Activated T-cell treated with anti-CD3 and anti-CD28 coated beads, Interleukin-2, amount 50 U/mL, for 72 hours (primary cell): ENCODE results near the gene SHISA8. TPM values are rescaled to one million over a fixed set of nuclear protein-coding genes. Genes with fewer than 3 reads are reported as not detected.

Experiments used
- ATAC-seq, 2 donors: fragments of 150-1000 bp; cut with Tn5 transposase; replicated peaks in 1 of 2; 2 replicates each; pipeline ENCODE4 v1.10.0; 2021; ENCODE audit warnings: moderate library complexity in 2 of 2, mild to moderate bottlenecking in 1 of 2
- DNase-seq, 2 donors: peaks; one replicate each; pipeline ENCODE4 v3.0.0; 2021 to 2022; ENCODE audit warnings: mixed read lengths in 1 of 2
- H3K27ac Mint-ChIP-seq: one replicate; pipeline ENCODE4 v1.8.0; 2022; ENCODE audit warnings: mild to moderate bottlenecking, moderate library complexity, mixed read lengths
- H3K27me3 Mint-ChIP-seq: one replicate; pipeline ENCODE4 v1.8.0; 2022; ENCODE audit warnings: low read depth, mixed read lengths
- H3K36me3 Mint-ChIP-seq, 2 donors: one replicate each; pipeline ENCODE4 v1.8.0; 2022; ENCODE audit warnings: mixed read lengths in 2 of 2, mild to moderate bottlenecking in 1 of 2; ENCODE audit not compliant: insufficient read depth in 2 of 2
- H3K4me1 Mint-ChIP-seq: one replicate; pipeline ENCODE4 v1.8.0; 2022; ENCODE audit warnings: low read depth, mixed read lengths
- H3K4me3 Mint-ChIP-seq, 2 donors: one replicate each; pipeline ENCODE4 v1.8.0; 2022; ENCODE audit warnings: mild to moderate bottlenecking in 2 of 2, mixed read lengths in 2 of 2, moderate library complexity in 2 of 2
- H3K9me3 Mint-ChIP-seq, 2 donors: one replicate each; pipeline ENCODE4 v1.8.0; 2022; ENCODE audit warnings: mixed read lengths in 2 of 2
- total RNA-seq, 2 donors: library from RNA; stranded (reverse); gene quantifications; one replicate each; pipeline ENCODE4 v1.2.3, GENCODE V29; 2022

The SHISA8 gene
- total RNA-seq, 2 donors from 2014 or later: 2.0 to 3.2 TPM

DNA sequence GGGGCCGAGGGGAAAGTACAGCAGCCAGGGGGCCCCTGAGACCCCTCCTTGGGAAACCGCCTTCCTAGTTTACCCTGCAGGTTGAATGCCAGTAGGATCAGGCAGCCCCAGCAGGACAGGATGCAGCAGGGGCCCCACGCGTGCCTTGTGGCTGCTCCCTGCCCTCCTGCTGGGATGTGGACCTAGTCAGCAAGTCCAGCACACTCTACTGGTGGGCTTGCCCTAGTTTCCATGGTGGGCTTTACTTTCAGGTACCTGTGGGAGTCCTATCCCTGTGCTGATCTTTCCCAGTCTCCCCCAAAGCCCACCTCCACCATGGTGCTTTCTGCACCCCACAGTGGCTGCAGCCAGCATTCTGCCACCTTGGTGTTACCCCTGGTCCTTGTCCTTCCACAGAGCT is 22.2 kb downstream of the SHISA8 start:
- ATAC-seq (no peak), DNase-seq (no peak)
- Mint-ChIP-seq H3K27me3 (no peaks in the 10 kb centered on the region), H3K9me3 (no peaks in the 10 kb centered on the region), H3K36me3 (peaks cover 6 to 21% of the 10 kb centered on the region in 2 donors), H3K4me1 (no peaks in the 10 kb centered on the region), H3K4me3 (no peak overlapping the region), H3K27ac (no peak overlapping the region)

DNA sequence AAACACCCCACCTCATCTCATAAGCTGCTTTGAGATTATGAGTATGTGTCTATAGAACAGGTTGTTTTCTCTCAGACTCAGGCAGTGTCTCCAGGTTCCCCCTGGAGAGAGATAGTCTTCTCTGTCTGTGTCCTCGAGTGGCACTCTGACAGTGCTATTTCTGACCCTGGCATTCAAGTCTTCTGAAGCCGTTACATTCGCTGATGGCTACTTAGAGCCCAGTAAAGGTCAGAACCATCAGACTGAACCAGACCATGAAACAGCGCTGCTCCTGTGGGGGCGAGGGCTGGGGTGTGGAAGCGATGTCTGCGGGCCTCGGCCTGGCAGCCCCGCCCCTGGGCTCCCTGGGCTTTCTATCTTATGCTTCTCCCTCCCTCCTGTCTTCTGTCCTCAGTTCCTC is 23.5 kb downstream of the SHISA8 start:
- Mint-ChIP-seq H3K27ac (no peak overlapping the region), H3K9me3 (no peaks in the 10 kb centered on the region), H3K27me3 (no peaks in the 10 kb centered on the region), H3K4me1 (no peaks in the 10 kb centered on the region), H3K4me3 (no peak overlapping the region), H3K36me3 (peaks cover 8 to 28% of the 10 kb centered on the region in 2 donors)
- no peak for ATAC-seq
- DNase-seq: no peak

DNA sequence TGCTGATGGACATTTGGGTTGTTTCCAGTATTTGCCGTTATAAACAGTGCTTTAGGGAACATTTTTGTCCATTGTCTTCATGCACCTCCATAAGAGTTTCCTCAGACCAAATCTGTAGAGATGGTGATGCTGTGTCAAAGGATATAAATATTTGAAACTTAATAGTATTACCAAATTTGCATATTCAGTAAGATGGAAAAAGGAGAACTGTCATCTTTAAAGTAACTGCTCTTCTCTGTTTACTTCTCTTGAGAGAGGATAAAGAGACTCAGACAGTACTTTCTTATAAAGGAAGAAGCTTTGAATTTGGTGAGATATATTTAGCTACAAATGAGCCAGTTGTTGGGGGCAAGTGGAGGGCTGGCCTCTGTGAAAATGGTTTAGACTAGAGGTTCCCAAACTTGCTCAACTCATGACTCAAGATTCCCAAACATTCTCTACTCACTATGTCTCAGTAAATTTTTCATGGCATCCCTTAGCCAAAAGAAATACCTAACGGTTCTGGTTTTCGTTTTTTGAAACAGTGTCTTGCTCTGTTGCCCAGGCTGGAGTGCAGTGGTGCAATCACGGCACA is 26.2 kb downstream of the SHISA8 start:
- H3K27ac Mint-ChIP-seq: peak overlapping the region; percentile 8
- H3K9me3 Mint-ChIP-seq: no peaks in the 10 kb centered on the region
- DNase-seq: no peak
- H3K36me3 Mint-ChIP-seq: peaks cover 14 to 33% of the 10 kb centered on the region in 2 donors
- ATAC-seq: no peak
- no peaks in the 10 kb centered on the region for H3K4me1 Mint-ChIP-seq
- H3K27me3 Mint-ChIP-seq: no peaks in the 10 kb centered on the region
- no peak overlapping the region for H3K4me3 Mint-ChIP-seq

DNA sequence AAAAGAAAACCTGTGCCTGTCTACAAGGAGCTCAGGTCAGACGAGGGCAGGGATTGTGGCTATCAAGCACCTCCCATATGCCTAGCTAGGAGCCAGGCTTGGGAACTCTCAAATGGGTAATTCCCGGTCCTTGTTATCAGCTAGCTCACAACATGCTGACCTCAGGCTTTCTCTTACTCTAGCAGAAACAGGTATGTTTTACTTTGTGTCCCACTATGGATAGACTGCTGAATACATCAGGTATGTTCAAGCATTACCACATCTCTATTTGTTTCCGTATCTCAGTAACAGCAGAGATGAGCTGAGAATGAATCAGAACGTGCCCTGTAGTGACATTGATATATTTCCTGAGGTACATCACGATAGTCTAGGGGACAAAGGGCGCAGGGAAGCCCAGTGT is 29.4 kb downstream of the SHISA8 start:
- Mint-ChIP-seq H3K9me3 (no peaks in the 10 kb centered on the region), H3K27me3 (no peaks in the 10 kb centered on the region), H3K27ac (no peak overlapping the region), H3K36me3 (peaks cover 23 to 47% of the 10 kb centered on the region in 2 donors), H3K4me1 (peaks cover 24% of the 10 kb centered on the region), H3K4me3 (no peak overlapping the region)
- ATAC-seq (no peak), DNase-seq (no peak)

DNA sequence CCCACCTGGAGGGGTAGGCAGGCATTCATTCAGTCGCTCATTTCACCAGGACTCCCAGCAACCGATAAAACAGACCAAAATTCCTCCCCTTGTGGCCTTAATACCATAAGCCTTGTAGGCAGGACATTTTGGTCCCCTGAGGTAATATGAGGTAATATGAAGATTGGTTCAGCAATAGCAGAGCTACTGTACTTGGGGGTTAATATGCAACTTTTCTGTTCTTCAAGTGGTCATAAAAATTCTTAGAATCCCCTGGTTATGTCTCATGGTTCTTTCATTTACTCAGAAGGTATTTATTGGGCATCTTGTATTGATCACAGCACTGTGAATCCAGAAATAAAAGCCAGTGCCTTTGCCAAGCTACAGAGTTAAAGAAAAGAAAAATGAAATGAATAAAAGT is 29.8 kb downstream of the SHISA8 start:
- Mint-ChIP-seq H3K27me3 (no peaks in the 10 kb centered on the region), H3K36me3 (peaks cover 22 to 50% of the 10 kb centered on the region in 2 donors), H3K9me3 (no peaks in the 10 kb centered on the region), H3K4me1 (peaks cover 24% of the 10 kb centered on the region), H3K27ac (no peak overlapping the region), H3K4me3 (no peak overlapping the region)
- ATAC-seq (no peak), DNase-seq (no peak)

DNA sequence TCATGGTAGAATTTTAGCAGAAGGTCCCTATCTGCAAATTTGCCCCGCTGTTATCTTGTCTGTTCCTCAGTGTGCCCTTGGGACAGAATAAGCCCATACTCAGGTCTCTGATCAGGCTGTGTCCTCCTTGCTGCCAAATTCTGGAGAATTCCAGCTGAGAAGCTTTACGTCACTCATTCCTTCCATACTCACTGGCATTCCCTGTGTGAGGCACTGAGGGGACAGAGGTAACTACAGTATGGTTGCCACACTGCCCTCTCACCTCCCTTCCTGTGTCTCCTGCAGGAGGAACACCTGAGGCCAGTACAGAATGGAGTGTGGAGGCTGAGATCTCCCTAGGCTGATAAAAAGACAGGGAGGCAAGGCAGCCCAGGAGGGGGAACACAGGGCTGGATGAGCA is 31.5 kb downstream of the SHISA8 start:
- no peak overlapping the region for H3K4me3 Mint-ChIP-seq
- H3K9me3 Mint-ChIP-seq: no peaks in the 10 kb centered on the region
- H3K27ac Mint-ChIP-seq: no peak overlapping the region
- DNase-seq (no peak), ATAC-seq (peak in 1 of 2 donors; percentile 20)
- peaks cover 25% of the 10 kb centered on the region for H3K4me1 Mint-ChIP-seq
- H3K27me3 Mint-ChIP-seq: no peaks in the 10 kb centered on the region
- peaks cover 27 to 55% of the 10 kb centered on the region in 2 donors for H3K36me3 Mint-ChIP-seq

DNA sequence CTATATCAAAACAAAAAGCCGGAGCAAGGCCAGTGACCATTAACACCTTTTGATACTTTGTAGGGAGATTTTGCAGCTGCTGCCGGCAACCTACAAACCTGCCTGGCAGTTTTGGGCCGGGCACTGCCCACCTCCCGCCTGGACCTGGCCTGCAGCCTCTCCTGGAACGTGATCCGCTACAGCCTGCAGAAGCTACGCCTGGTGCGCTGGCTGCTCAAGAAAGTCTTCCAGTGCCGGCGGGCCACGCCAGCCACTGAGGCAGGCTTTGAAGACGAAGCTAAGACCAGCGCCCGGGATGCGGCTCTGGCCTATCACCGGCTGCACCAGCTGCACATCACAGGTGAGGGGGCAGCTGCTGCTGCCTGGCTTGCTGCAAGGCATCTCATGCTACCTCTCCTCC is 34.2 kb downstream of the SHISA8 start:
- no peaks in the 10 kb centered on the region for H3K9me3 Mint-ChIP-seq
- H3K4me1 Mint-ChIP-seq: peaks cover 52% of the 10 kb centered on the region
- H3K27me3 Mint-ChIP-seq: no peaks in the 10 kb centered on the region
- H3K36me3 Mint-ChIP-seq: peaks cover 21 to 49% of the 10 kb centered on the region in 2 donors
- ATAC-seq: no peak
- no peak for DNase-seq
- H3K27ac Mint-ChIP-seq: no peak overlapping the region
- H3K4me3 Mint-ChIP-seq: no peak overlapping the region

DNA sequence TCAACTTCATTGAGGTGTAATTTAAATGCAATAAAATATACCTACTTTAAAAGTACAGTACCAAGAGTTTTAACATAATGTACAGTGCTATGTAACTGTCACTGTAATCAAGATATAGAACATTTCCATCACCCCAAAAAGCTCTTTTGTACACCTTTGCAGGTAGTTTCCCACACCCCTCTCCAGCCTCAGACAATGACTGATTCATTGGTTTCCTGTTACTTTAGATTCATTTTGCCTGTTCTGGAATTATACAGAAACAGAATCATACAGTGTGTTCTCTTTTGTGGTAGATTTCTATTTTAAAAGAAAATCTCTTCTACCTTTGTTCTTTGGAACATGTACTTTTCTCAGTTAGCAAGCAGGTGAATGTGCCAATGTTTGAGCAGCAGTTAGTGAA is 38.2 kb downstream of the SHISA8 start:
- Mint-ChIP-seq H3K27me3 (no peaks in the 10 kb centered on the region), H3K27ac (peak overlapping the region; percentile 85), H3K36me3 (peaks cover 23 to 55% of the 10 kb centered on the region in 2 donors), H3K9me3 (no peaks in the 10 kb centered on the region), H3K4me1 (peaks cover 73% of the 10 kb centered on the region), H3K4me3 (peak overlapping the region; percentile 70 to 83)
- peak; percentile 26 to 29 for ATAC-seq
- no peak for DNase-seq

DNA sequence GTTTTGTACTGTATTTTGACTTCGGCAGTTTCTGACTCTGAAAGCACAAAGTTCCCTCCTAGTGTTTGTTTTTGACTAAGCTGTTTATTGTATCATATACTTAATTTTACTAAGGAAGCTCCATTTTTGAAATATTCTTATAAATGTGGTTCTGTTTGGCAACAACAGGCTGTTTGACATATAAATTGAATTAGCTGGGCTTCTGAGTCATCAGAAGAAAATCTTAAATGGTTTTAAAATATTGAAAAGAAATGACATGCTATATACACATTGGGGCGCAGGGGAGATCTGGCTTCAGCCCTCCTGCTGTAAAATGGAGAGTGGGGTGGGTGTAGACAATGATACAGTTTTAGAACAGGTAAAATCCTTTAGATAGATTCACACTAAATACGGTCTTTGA is 38.6 kb downstream of the SHISA8 start:
- Mint-ChIP-seq H3K36me3 (peaks cover 23 to 54% of the 10 kb centered on the region in 2 donors), H3K27me3 (no peaks in the 10 kb centered on the region)
- ATAC-seq: no peak

DNA sequence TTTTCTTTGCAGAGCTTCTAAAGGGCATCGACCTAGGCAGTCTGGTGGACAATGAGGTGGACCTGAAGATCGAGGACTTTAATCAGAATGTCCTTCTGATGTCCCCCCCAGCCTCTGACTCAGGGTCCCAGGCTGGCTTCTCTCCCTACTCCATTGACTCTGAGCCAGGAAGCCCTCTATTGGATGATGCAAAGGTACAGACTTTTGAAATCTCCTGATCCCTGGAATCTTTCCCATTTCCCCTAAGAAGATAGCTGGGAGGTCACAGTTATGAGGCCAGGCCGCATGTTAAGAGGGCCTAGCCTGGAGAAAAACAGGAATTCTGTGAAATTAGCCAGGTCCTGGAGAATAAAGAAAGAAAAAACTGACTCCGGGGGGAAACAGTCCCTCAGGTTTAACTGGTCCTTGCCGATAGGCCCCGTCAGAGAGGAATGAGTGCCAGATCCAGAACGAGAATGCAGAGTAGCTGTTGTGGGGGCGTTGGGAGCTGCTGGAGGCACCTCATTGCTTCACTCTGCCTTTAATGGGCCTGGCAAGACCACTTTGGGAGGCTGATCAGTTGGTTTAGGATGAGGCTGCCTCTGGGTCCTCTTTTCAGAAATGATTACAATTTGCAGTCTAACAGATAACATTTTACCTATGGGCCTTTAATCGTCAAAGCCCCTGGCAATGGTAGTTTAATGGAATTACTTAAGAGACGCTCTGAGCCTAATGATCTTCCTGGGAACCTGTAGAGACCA is 39.2 kb downstream of the SHISA8 start:
- Mint-ChIP-seq H3K27ac (peak overlapping the region; percentile 85), H3K36me3 (peaks cover 21 to 55% of the 10 kb centered on the region in 2 donors), H3K4me3 (peak overlapping the region; percentile 70 to 83), H3K27me3 (no peaks in the 10 kb centered on the region), H3K4me1 (peaks cover 78% of the 10 kb centered on the region), H3K9me3 (no peaks in the 10 kb centered on the region)
- no peak for ATAC-seq
- no peak for DNase-seq

More for the DNA sequence above, 38.6 kb downstream of the SHISA8 start:
- Mint-ChIP-seq H3K27ac (peak overlapping the region; percentile 85), H3K9me3 (no peaks in the 10 kb centered on the region), H3K4me1 (peaks cover 73% of the 10 kb centered on the region), H3K4me3 (peak overlapping the region; percentile 70 to 83)
- no peak for DNase-seq

DNA sequence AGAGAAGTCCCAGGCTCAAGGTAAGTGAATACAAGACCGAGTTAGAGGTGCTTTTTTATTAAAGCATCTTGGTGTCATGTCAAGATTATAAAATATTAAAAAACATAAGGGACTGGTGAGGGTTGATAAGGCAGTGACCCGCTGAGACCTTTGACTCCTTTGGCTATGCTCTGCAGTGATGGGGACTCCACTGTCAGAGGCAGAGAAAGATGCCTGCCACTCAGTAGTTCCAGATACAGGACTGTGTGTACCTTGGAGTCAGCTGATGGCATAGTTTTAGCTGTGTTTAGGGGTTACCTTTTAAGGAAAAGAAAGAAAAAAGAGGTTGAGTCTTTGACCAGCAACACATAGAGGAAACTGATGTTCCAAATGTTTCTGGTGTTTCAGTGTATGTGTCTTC is 40.8 kb downstream of the SHISA8 start:
- peaks cover 83% of the 10 kb centered on the region for H3K4me1 Mint-ChIP-seq
- peaks cover 20 to 55% of the 10 kb centered on the region in 2 donors for H3K36me3 Mint-ChIP-seq
- no peaks in the 10 kb centered on the region for H3K27me3 Mint-ChIP-seq
- peak overlapping the region; percentile 69 to 83 for H3K4me3 Mint-ChIP-seq
- no peak for ATAC-seq
- H3K27ac Mint-ChIP-seq: peak overlapping the region; percentile 96
- no peak for DNase-seq
- no peaks in the 10 kb centered on the region for H3K9me3 Mint-ChIP-seq

DNA sequence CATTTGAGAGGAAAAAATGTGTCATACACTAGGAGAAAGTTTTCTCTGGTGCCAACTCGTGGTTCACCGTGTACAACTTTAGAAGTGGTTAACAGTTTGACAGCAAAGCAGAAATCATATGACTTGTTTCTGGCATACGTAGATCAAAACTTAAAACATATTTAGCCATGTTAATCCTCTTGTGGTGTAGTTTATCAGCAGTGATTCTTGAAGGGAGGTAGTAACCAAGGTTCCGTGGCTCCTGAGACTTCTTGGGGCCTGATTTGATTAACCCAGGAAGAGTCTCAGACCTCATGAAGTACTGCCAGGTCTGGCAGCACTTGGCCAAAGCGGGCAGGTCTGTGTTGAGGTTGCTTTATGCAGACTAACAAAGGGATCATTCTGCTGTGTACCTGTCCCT is 41.5 kb downstream of the SHISA8 start:
- peaks cover 82% of the 10 kb centered on the region for H3K4me1 Mint-ChIP-seq
- peak; percentile 60 to 72 for DNase-seq

DNA sequence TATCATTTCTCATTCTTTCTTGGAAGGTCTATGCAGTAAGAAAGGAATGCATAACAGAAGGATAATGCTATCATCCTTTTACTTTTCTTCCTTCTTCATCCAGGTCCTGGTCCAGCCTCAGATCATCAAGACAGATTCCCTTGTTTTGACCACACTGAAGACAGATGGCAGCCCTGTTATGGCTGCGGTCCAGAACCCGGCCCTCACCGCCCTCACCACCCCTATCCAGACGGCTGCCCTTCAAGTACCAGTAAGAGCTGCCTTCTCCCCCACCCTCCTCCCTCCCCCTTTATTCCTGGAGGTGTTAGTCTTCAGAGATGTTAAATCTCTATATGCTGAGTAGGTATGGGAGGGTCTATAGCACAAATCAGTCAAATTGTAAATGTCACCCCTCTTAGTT is 44.1 kb downstream of the SHISA8 start:
- no peak overlapping the region for H3K4me3 Mint-ChIP-seq
- no peaks in the 10 kb centered on the region for H3K27me3 Mint-ChIP-seq
- H3K9me3 Mint-ChIP-seq: no peaks in the 10 kb centered on the region
- ATAC-seq: no peak
- H3K4me1 Mint-ChIP-seq: peaks cover 68% of the 10 kb centered on the region
- H3K36me3 Mint-ChIP-seq: peaks cover 12 to 50% of the 10 kb centered on the region in 2 donors
- no peak overlapping the region for H3K27ac Mint-ChIP-seq
- DNase-seq: no peak

More for the DNA sequence above, 41.5 kb downstream of the SHISA8 start:
- ATAC-seq: peak; percentile 91 to 94
- Mint-ChIP-seq H3K4me3 (peak overlapping the region; percentile 69 to 83), H3K36me3 (peaks cover 15 to 52% of the 10 kb centered on the region in 2 donors), H3K9me3 (no peaks in the 10 kb centered on the region), H3K27ac (peak overlapping the region; percentile 96), H3K27me3 (no peaks in the 10 kb centered on the region)
